Right lobe of liver (tissue), 4 donors: ENCODE data around the gene TNFRSF9.

ENCODE experiments used
- POLR2A ChIP-seq: fragments of 450-650 bp; IDR thresholded peaks from one replicate; pipeline ENCODE4 v1.6.1; 2017; ENCODE audit warnings: antibody characterized with exemption, mild to moderate bottlenecking
- TF ChIP-seq, protein P1 (sequence below), 4 donors: fragments of 200-600 bp in 3 of 4; fragments of 450-650 bp in 1 of 4; IDR thresholded peaks; one replicate each; pipeline versions ENCODE4 v1.5.1 to v1.8.0; 2016 to 2022; ENCODE audit warnings: antibody characterized with exemption in 4 of 4, mild to moderate bottlenecking in 2 of 4
- donor health status: DM: no; HTN: no; CAD: no.
- donor health status: DM: no; HTN: no; CAD: no.
- donor health status: DM: no; HTN: yes; CAD: no.

DNA sequence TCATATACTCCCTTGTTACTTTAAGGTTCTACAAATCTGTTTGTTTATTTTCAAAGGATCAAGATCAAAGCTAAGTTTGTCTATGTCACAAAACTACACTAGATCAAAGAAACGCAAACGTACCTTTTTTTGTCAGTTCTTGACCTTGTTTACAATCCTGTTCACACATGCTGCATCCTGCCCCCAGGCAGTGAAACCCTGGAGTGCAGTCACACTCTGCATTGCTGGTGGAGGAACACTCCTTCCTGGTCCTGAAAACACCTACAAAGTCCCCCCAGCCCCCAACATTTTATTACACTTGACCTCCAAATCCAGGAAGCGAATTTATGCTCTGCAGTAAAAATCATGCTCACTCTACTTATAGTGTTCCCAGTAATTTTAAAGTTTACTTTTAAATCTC, 2.6 kb downstream of the TNFRSF9 start:
- TF ChIP-seq, protein P1, sequence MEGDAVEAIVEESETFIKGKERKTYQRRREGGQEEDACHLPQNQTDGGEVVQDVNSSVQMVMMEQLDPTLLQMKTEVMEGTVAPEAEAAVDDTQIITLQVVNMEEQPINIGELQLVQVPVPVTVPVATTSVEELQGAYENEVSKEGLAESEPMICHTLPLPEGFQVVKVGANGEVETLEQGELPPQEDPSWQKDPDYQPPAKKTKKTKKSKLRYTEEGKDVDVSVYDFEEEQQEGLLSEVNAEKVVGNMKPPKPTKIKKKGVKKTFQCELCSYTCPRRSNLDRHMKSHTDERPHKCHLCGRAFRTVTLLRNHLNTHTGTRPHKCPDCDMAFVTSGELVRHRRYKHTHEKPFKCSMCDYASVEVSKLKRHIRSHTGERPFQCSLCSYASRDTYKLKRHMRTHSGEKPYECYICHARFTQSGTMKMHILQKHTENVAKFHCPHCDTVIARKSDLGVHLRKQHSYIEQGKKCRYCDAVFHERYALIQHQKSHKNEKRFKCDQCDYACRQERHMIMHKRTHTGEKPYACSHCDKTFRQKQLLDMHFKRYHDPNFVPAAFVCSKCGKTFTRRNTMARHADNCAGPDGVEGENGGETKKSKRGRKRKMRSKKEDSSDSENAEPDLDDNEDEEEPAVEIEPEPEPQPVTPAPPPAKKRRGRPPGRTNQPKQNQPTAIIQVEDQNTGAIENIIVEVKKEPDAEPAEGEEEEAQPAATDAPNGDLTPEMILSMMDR (IDR thresholded peaks at IDR 0.05), result no peak
- TF ChIP-seq POLR2A, result no peak
